HG03039 (cell line): ENCODE data around the gene BMP6.

Experiments
- ATAC-seq: cut with Tn5 transposase; IDR thresholded peaks from one replicate; pipeline ENCODE4 v1.9.1; 2021; ENCODE audit warnings: mild to moderate bottlenecking, moderate library complexity; ENCODE audit not compliant: unreplicated experiment

The BMP6 gene

DNA sequence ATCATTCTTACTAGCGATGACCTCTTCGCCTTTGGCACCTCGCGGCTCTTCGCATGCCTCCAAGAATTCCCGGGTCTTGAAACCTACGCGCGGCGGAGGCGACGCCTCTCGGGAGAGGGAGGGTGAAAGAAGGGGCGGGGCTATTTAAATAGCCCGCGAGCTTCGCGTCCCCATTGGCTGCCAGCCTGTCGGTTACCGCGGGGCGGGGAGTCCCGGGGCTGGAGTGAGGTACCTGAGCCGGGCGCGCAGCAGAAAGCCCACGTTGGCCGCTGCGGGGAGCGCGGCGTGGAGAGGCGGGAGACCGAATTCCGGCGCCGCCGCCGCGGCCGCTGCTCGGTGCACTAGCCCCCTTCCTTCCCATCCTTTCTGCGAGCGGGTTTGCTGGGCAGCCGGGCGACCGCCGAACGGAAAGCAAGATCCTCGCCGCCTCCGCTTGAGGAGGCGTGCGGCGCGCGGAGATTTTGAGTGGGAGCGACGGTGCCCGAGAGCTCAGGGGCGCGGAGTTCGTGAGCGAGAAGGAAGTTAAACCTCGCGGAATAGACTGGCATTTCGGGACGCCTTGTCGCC is at the start of gene BMP6:
TSS of gene BMP6 (plus strand) at position 251 of the 567 bp plus-strand sequence. CDS start 857 bp downstream, outside the sequence.
- peak; percentile 63 for ATAC-seq

DNA sequence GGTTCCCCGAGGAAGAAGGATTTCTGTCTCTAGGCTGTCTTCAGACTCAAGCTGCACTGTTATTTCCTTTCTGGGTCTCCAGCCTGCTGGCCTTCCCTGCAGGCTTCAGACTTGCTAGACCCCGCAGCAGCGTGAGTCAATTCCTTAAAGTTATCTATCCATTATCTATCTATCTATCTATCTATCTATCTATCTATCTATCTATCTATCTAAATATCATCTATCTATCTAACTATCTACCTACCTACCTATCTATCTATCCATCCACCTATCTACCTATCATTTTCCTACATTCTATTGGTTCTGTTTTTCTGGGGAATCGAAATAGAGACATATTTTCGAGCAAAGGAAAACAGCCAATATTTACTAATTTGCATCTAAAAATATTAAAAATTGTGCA is 48.7 kb upstream of the BMP6 start:
- ATAC-seq: no peak

DNA sequence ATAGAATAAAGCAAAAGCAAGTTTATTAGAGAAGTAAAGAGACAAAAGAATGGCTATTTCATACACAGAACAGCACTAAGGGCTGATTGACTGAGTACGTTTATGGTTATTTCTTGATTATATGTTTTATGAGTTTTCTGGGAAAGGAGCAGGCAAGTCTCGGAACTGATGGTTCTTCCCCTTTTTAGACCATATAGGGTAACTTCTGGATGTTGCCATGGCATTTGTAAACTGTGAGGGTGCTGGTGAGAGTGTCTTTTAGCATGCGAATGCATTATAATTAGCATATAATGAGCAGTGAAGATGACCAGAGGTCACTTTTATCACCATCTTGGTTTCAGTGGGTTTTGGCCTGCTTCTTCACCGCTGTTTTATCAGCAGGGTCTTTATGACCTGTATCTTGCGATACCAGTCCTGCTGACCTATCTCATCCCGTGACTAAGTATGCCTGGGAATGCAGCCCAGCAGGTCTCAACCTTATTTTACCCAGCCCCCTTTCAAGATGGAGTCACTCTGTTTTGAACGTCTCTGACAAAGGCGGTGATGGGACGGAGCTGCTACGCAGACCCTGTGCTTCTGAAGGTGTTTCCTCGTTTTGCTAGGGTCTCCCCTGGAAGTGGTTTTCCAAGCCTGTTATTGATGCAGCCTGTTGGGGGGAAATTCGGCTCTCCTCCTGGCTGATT is 45.4 kb upstream of the BMP6 start:
- no peak for ATAC-seq

DNA sequence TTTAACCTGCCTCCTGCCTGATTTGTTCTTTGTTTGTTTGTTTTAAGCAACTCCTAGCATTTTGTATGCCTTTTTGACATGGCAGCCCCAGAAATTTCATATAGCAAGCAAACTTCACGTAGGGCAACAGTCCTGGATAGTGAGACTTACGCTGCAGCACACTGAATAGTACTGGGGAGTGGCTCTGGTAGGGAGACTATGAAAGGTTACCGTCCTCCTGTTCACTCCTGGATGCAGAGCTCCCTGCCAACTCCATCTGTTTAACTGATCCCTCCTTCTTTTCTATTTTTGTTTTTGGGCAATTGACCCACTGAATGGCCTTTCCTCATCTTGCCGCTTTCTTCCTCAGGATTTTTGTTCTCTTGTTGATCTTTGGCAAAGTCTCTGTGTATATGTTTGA is 44.5 kb upstream of the BMP6 start:
- no peak for ATAC-seq

DNA sequence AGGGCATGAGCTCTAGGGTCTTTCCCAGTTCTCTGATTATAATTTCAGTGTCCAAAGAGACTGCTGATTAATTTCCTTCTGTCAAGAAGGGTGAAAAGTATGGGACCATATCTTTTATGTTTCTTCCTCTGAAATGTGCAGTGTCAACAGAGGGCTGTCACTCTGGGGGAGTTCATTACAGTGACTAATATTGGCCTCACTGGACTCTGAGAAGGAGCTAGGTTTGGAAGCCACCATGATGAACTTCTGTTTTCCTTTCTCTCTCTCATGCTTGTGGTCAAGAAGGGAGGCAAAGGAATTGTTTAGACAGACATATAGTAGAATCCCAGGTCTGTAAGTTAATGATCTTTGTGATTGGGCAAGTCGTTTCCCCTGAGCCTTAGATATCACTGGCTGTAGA is 41.8 kb upstream of the BMP6 start:
- no peak for ATAC-seq

DNA sequence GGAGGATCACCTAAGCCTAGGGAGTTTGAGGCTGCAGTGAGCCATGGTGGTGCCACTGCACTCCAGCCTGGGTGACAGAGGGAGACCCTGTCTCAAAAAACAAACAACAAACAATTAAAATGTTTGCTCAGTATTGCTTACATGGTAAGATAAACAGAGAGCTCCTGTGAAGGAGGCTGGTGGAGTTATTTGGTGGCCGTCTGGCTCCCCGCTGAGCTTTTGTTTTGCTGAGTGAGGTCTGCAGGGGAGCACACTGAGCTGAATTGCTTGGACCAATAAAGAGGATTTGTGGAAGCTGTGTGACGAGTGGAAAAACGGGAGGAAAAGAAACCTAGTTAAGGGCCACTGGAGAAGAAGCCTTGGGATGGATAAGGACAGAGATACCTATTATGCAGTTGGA is 41.1 kb upstream of the BMP6 start:
- ATAC-seq: no peak

DNA sequence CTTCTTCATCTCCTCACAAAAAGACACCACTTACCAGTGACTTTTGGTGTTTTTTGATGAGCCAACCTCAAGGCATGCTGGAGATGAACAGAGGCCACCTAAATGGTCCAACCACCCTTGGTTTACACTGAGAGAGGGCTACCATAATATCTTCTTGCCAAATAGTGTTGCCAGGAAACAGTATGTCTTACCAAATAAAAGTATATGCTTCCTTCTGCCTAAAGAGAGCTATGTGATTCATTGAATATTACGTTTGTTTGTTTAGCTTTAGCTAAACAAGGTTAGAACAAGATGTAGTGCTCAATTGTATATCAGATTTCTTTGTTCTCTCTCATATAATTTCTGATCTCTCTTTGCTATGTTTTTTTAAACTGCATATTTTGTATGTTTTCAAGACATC is 40.6 kb upstream of the BMP6 start:
- ATAC-seq: no peak

DNA sequence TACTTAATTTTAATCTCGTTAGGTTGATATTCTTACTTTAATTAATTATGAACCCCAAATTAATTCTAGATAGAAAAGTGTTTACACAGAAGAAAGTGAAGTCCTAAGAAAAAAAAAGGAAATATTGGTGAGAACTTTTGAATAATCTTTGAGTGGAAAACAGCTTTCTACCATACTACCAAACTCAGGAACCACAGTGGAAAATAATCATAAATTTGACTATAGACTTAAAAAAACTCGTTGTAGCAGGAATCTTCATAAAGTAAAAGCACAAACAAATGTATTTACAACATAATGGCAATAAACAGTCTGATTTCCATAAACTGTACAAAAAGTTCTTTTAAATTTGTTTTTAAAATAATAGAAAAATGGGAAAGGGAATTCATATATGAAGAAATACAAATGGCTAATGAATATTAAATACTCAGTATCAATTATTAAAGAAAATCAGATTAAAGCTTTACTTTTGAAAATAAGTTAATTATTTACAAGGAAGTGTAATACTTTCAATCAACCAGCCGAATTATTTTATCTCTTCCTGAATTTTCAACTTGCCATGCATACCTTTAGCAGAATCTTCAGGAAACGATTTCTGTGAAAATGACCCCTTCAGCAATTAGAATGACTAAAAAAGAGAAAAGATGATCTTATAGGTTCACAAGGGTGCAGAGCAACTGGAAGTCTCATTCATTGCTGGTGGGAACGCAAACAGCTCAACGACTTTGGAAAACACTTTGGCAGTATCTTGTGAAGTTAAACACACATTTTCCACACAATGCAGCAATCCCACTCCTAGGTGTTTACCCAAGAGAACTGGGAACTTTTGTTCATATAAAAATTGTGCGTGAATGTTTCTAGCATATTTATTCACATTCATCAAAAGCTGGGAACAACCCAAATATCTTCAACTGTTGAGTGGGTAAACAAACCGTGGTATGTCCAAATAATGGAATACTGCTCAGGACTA is 38.5 kb upstream of the BMP6 start:
- no peak for ATAC-seq

DNA sequence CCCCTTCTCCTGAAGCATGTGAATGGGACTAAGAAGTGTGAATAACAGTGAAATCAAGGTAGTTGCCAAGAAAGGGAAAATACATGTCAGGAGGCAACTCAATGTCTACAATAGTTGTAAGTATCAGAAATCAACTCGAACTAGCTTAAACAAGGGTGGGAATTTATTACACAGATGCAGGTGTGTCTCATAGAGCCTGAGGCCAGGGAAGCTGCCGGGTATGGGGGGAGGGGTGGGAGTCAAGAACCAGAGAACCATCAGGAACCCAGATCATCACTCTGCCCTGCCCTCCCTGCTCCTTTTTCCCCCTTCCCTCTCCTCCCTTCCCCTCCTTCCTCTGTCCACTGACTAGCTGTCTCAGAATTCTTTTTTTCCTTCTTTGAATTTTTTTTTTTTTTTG is 34.9 kb upstream of the BMP6 start:
- no peak for ATAC-seq

DNA sequence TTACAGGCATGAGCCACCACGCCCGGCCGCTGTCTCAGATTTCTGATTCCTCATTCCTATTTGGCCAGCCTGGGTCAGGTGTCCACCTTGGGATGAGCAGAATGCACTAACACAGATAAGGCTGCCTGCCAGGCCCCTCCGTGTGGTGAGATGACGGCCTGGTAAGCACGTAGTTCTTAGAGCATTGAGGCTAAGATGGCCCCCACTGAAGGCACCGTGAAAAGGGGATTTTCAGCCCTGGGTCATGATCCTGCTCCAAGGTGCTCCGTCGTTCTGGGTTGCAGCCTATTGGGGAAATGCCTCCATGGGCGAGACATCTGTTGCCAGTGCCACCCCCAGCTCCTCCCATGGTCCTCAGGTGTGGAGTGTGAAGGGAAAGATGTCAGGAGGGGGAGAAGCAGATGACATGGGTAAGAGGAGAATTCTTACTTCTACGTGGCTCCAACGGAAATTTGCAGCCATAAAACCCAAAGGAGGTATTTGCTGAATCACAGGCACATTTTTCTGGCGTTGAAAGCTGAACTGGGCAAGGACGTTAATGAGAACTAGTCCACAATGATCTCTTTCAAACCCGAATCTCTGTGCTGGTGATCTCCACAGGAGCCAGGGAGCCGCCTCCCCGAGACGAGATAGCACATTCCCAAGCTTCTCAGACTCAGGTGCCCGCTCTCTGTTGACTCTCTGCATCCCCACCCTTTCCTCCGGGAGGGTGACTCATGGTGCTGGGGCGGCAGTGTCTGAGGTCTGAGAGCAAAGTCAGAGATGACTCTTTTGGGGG is 34.0 kb upstream of the BMP6 start:
- no peak for ATAC-seq

DNA sequence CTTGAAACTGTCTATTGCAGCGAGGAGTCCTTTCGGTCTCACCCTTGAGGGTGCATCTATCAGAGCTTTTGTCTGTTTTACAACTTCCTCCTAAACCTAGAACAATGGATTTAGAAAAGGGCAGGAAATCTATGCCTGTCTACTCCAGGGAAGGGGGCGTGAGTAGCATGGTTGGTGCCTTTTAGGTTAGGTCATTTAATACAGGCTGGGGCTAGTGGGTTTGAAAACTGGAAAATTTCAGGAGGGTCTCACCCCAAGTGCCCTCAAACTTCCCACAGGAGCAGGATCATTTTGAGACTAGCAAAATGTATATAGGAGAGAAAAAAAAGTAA is 33.5 kb upstream of the BMP6 start:
- ATAC-seq: no peak

DNA sequence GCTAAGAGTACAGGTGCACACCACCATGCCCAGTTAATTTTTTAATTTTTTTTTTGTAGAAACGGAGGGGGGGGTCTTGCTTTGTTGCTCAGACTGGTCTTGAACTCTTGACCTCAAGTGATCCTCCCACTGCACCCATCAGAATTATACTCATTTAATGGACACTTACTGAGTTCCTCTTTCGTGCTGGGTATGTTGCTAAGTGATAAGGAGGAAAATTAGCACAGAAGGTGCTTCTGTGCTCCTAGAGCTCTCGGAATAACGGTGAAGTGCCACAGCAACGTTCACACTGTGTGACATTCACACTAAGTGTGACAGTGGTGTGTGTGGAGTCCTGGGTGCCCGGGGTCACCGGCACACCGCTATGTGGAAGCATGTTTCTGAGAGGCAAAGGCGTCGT is 32.1 kb upstream of the BMP6 start:
- no peak for ATAC-seq

DNA sequence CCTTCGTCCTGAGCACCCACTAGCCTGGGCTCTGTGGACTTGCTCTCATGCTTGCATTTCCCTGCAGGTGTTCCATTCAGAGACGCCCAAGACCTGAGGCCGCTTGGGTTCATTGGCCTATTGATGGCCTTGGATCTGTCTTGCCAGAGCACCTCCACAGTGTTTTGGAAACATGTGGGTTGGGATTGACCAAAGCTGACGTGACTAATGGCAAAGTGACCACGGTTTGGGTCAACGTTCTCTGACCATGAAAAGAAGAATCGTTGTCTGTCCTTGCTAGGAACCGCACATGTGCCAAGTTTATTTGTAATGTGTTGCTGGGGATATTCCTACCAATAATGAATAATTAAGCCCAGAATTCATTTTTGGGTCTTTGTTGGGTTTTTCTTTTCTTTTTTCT is 29.8 kb upstream of the BMP6 start:
- no peak for ATAC-seq

DNA sequence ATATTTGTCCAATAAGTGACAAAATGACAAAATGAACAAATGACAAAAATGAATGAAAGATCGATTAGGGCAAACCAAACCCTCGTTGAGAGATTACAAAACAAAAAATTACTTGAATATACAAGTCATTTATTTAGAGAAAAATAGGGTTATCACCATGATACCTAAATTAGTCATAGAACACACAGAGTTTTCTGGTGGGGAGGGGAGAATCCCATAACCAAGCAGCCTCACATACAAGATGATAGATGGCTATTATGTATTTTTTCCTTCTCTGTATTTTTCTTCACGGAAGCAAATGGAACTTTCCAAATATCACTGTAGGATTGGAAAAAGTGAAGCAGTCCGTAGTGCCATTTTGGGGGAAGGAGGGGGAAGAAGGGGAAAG is 28.5 kb upstream of the BMP6 start:
- ATAC-seq: no peak

DNA sequence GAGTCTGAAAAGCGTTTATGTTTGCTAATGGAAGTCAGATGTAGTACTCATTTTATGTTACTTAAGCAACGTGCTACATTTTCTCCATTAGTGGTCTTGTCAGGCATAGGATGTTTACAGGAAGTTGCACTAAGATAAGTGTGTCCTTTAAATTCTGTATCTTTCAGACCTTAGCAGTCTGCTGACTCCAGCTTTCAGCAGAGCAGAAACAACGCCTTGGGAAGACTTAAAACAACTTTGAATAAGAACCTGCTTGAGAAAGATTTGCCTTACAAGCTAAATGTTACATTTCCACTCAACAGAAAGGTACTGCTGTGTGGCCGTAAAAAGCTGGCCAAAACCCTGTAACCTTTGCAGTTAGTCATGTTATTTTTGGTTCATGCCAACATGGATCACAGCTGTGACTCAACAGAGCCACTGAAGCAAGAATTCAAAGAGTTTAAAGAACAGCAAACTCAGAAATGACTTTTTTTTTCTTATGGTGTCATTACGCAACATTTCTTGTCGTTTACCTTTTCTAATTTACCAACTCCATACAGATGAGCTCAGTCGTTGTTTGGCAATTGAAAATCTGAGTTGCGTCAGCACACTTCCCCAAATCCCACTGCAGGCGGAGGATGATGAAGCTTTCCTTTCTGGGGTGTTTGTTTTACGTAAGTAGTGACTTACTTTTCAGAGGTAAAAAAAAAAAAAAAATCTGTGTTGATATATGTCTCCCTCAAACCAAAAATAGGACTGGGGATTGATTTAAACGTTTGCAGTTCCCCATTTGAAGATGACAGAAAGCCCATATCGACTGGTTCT is 27.9 kb upstream of the BMP6 start:
- ATAC-seq: no peak

DNA sequence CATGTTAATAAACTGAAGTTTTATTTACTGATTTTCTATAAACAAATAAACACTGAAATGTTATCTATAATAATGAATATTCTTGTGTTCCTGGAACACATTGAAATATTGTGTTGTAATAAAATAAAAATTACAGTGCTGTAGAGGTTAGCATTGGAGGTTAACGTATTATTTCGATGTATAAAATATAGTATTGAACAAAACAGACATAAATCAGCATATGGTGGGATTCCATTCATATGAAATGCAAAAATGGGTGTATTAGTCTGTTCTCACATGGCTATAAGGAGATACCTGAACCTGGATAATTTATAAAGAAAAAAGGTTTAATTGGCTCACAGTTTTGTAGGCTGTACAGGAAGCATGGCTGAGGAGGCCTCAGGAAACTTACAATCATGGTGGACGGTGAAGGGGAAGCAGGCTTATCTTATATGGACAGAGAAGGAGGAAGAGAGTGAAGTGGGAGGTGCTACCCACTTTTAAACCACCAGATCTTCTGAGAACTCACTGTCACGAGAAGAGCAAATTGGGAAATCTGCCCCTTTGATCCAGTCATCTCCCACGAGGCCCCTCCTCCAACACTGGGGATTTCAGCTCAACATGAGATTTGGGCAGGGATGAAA is 24.6 kb upstream of the BMP6 start:
- ATAC-seq: no peak

DNA sequence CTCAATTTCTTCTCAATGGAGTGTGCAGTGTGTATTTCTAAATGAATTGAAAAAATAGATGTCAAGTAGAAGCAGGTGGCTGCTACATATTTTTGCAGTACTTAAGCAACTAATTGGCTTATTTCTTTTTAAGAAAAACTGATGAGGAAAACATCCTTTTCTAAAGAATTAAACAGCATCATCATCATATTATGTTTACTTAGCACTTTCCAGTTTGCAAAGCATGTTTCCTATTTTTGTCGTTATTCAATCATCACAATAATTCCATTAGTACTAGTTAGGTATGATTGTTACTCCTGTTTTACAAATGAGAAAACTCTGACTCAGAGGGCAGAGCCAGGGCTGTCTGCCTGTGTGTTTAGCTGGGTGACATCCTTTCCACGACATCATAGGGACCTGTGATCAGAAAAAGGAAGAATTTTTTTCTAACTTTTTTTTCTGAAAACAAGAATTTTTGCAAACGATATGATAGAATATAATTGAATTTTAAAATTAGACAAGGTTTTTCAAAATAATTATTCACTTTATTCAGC is 22.7 kb upstream of the BMP6 start:
- ATAC-seq: no peak

DNA sequence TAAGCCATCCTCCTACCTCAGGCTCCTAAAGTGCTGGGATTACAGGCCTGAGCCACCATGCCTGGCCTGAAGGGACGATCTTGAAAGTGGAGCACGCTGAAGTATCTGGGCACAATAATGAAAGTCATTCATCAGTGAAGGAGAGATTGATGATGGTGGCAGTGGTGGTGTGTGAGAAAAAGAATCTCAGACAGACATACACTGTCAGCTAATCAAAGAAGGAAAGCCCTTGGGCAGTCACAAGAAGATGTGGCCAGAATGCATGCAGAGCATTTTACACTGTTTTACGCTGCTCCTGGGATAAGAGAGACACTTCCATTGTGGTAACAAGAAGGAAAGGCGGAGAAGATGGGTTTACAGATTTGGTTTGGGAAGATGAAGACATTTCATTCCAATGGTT is 20.4 kb upstream of the BMP6 start:
- no peak for ATAC-seq

DNA sequence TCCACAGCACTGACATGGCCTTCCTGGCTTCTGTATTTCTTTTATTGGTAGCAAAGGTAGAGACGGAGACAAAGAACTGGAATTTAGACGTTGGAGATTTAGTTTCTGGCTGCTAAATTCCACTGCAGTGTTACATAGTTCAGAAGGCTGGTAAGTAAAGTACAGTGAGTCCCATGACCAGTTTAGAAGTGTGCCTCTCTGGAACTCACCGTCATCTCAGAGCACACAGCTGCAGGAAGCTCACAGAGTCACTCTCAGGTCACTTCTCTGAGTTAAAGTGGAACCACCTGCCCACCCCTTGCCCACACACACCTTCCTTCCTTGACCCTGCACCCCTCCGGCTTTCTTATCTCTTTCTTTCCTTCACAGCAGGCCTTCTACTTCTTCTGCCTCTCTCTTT is 19.6 kb upstream of the BMP6 start:
- ATAC-seq: no peak

DNA sequence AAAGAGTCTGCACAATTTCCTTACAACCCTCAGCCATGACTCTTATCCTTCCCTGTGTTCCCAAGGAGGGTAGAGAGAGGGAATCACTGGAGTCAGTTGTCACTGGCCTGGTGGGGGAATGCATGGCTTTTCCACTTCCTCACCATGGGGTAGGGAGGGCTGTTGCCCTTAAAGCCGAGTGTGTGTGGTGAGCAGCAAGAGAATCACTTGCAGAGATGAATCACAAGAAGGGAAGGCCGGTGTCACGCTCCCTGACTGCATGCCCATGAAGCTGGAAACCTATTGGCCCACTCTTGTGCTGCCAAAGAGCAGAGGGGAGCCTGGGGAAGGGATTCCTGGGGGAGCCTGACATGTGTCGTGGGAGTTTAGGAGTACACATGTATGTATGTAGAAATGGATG is 18.1 kb upstream of the BMP6 start:
- ATAC-seq: no peak
